Neural cell (in vitro differentiated cells): ENCODE measurements around the gene AIM2. TPM values are rescaled to one million over a fixed set of nuclear protein-coding genes. Genes with fewer than 3 reads are reported as not detected.
"Not testable (repeated sequence)": the region's sequence is repeated elsewhere in the genome, so short reads cannot be mapped to it uniquely, and the experiment has no call there.

Experiments used
- H2AFZ ChIP-seq: fragments of 200-600, 300-800 bp; sonication (generic), shearing (Covaris generic); 2 replicates; pipeline ENCODE4 v1.6.0; 2014; ENCODE audit warnings: low read depth, mild to moderate bottlenecking, antibody characterized with exemption, low read length, moderate library complexity
- H3F3A ChIP-seq: fragments of 200-600 bp; shearing (Covaris generic); 2 replicates; pipeline ENCODE4 v1.6.1; 2016; ENCODE audit warnings: mild to moderate bottlenecking, moderate library complexity, mixed read lengths, antibody characterized with exemption, low read length; ENCODE audit not compliant: insufficient read depth, poor library complexity, severe bottlenecking
- H3K27ac ChIP-seq: fragments of 200-600, 300-800 bp; sonication (generic), shearing (Covaris generic); 2 replicates; pipeline ENCODE4 v1.5.1; 2014; ENCODE audit warnings: mild to moderate bottlenecking, low read length, moderate library complexity
- H3K27me3 ChIP-seq: fragments of 300-800, 200-600 bp; sonication (generic), shearing (Covaris generic); 2 replicates; pipeline ENCODE4 v1.6.0; 2014; ENCODE audit warnings: mild to moderate bottlenecking, low read depth, low read length, moderate library complexity; ENCODE audit not compliant: insufficient read depth
- H3K36me3 ChIP-seq: fragments of 300-800, 200-600 bp; sonication (generic), shearing (Covaris generic); 2 replicates; pipeline ENCODE4 v1.5.1; 2014; ENCODE audit warnings: mild to moderate bottlenecking, antibody characterized with exemption, low read length, moderate library complexity; ENCODE audit not compliant: insufficient read depth
- H3K4me2 ChIP-seq: fragments of 300-800, 200-600 bp; sonication (generic), shearing (Covaris generic); 2 replicates; pipeline ENCODE4 v1.6.0; 2014; ENCODE audit warnings: mild to moderate bottlenecking, low read length
- H3K4me3 ChIP-seq: fragments of 300-800, 200-600 bp; sonication (generic), shearing (Covaris generic); 2 replicates; pipeline ENCODE4 v1.5.1; 2014; ENCODE audit warnings: mild to moderate bottlenecking, low read length, moderate library complexity
- H3K79me2 ChIP-seq: fragments of 200-600 bp; shearing (Covaris generic); replicated peaks from 2 replicates; pipeline ENCODE4 v1.6.0; 2014; ENCODE audit warnings: mild to moderate bottlenecking, low read length, moderate library complexity; ENCODE audit not compliant: insufficient read depth
- H3K9ac ChIP-seq: fragments of 300-800, 200-600 bp; sonication (generic), shearing (Covaris generic); 2 replicates; pipeline ENCODE4 v1.6.1; 2016; ENCODE audit warnings: mild to moderate bottlenecking, low read length, mixed read lengths
- H3K9me2 ChIP-seq: fragments of 200-600 bp; shearing (Covaris generic); 2 replicates; pipeline ENCODE4 v1.6.1; 2016; ENCODE audit warnings: mild to moderate bottlenecking, low read length, mixed read lengths; ENCODE audit not compliant: insufficient read depth
- H3K9me3 ChIP-seq: fragments of 200-600, 300-800 bp; sonication (generic), shearing (Covaris generic); 2 replicates; pipeline ENCODE4 v1.6.1; 2016; ENCODE audit warnings: mild to moderate bottlenecking, mixed run types, low read length, moderate library complexity, mixed read lengths
- H4K20me1 ChIP-seq: fragments of 200-600 bp; shearing (Covaris generic); 2 replicates; pipeline ENCODE4 v1.6.1; 2016; ENCODE audit warnings: mild to moderate bottlenecking, mixed run types; ENCODE audit not compliant: insufficient read depth
- EP300 ChIP-seq: fragments of 450-650 bp; conservative IDR thresholded peaks from 2 replicates; pipeline ENCODE4 v1.6.1; 2014; ENCODE audit warnings: antibody characterized with exemption, mild to moderate bottlenecking, moderate library complexity; ENCODE audit not compliant: poor library complexity, severe bottlenecking
- EZH2 ChIP-seq: fragments of 200-600, 300-800 bp; shearing (Covaris generic), sonication (generic); IDR thresholded peaks from 2 replicates; pipeline ENCODE4 v1.6.1; 2014; ENCODE audit warnings: antibody characterized with exemption, low read length, borderline replicate concordance, mild to moderate bottlenecking; ENCODE audit not compliant: insufficient read depth, poor library complexity, severe bottlenecking
- MXI1 ChIP-seq: fragments of 450-650 bp; conservative IDR thresholded peaks from 2 replicates; pipeline ENCODE4 v1.6.1; 2014; ENCODE audit warnings: antibody characterized with exemption, mild to moderate bottlenecking; ENCODE audit not compliant: poor library complexity, severe bottlenecking
- POLR2AphosphoS5 ChIP-seq: IDR thresholded peaks from 2 replicates; pipeline ENCODE4 v1.6.1; 2012
- RAD21 ChIP-seq: fragments of 450-650 bp; conservative IDR thresholded peaks from 2 replicates; pipeline ENCODE4 v1.6.1; 2014; ENCODE audit warnings: antibody characterized with exemption, mild to moderate bottlenecking, moderate library complexity
- REST ChIP-seq: IDR thresholded peaks from 2 replicates; pipeline ENCODE4 v1.6.1; 2012; ENCODE audit warnings: borderline replicate concordance
- SMC3 ChIP-seq: fragments of 450-650 bp; conservative IDR thresholded peaks from 2 replicates; pipeline ENCODE4 v1.6.1; 2014; ENCODE audit warnings: antibody characterized with exemption, mild to moderate bottlenecking, moderate library complexity; ENCODE audit not compliant: poor library complexity
- TAF1 ChIP-seq: IDR thresholded peaks from 2 replicates; pipeline ENCODE4 v1.6.1; 2012; ENCODE audit warnings: low read depth
- polyA plus RNA-seq: library from polyadenylated mRNA; depleted of rRNA; stranded (reverse); fragments of >200 nt; gene quantifications from 2 replicates; pipeline ENCODE4 v1.2.3, GENCODE V29; 2014
- TF ChIP-seq, protein P1 (sequence below): fragments of 450-650 bp; IDR thresholded peaks from 2 replicates; pipeline ENCODE4 v1.5.1; 2014; ENCODE audit warnings: antibody characterized with exemption, mild to moderate bottlenecking, moderate library complexity; ENCODE audit not compliant: poor library complexity, severe bottlenecking

AIM2 gene
- polyA plus RNA-seq, 1 donor from 2014 or later = 11.1 TPM

DNA sequence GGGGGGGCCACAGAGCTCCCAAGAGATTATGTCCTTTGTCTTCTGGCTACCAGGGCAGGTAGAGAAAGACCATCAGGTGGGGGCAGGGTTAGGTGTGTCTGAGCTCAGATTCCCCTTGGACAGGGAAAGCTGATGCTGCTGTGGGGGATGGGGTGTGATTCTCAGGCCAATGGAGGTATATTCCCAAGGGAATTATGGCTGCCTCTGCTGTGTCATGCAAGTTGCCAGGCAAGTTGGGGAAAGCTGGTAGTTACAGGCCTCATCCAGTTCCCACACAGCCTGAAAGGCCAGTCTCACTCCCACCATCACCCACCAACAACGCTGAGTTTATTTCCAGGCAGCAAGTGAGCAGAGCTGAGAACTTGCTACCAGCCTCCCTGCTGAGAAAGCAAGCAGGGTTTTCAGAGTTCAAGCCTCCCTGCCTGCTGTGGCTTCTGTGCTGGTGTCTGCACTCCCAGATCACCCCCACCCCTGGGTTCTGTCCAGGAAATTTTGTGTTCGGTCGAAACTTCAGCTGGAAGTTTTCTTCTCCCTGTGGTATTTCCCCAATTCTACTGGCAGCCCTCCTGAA, 45.6 kb downstream of the AIM2 start:
- TF ChIP-seq, protein P1, sequence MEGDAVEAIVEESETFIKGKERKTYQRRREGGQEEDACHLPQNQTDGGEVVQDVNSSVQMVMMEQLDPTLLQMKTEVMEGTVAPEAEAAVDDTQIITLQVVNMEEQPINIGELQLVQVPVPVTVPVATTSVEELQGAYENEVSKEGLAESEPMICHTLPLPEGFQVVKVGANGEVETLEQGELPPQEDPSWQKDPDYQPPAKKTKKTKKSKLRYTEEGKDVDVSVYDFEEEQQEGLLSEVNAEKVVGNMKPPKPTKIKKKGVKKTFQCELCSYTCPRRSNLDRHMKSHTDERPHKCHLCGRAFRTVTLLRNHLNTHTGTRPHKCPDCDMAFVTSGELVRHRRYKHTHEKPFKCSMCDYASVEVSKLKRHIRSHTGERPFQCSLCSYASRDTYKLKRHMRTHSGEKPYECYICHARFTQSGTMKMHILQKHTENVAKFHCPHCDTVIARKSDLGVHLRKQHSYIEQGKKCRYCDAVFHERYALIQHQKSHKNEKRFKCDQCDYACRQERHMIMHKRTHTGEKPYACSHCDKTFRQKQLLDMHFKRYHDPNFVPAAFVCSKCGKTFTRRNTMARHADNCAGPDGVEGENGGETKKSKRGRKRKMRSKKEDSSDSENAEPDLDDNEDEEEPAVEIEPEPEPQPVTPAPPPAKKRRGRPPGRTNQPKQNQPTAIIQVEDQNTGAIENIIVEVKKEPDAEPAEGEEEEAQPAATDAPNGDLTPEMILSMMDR = no peak
- TF ChIP-seq TAF1 (no peak), POLR2AphosphoS5 (no peak), RAD21 (no peak)
- Histone ChIP-seq H3K9me3 (no peaks in the 10 kb centered on the region), H3K9me2 (no peaks in the 10 kb centered on the region), H3K27me3 (no peaks in the 10 kb centered on the region), H4K20me1 (no peaks in the 10 kb centered on the region), H3K79me2 (no peaks in the 10 kb centered on the region), H2AFZ (no peak overlapping the region), H3K4me2 (no peak overlapping the region), H3K4me3 (no peak overlapping the region), H3K27ac (no peak overlapping the region), H3F3A (no peaks in the 10 kb centered on the region), H3K9ac (no peak overlapping the region), H3K36me3 (no peaks in the 10 kb centered on the region)

DNA sequence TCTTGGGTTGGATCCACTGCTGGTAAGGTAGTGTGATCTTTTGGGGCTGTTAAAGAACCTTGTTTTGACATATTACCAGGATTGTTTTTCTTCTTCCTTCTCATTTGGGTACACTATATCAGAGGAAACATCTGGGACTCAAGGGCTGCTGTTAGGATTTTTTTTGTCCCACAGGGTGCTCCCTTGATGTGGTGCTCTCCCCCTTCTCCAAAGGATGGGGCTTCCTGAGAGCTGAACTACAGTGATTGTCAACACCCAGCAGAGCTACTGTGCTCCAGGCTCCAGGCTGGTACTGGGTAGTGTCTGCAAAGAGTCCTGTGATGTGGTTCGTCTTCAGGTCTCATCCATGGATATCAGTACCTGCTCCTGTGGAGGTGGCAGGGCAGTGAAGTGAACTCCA, 46.3 kb downstream of the AIM2 start:
- Histone ChIP-seq H3K9me3 (no peaks in the 10 kb centered on the region), H3K9ac (no peak overlapping the region), H3K27me3 (no peaks in the 10 kb centered on the region), H3K79me2 (no peaks in the 10 kb centered on the region), H4K20me1 (no peaks in the 10 kb centered on the region), H3F3A (no peaks in the 10 kb centered on the region), H2AFZ (no peak overlapping the region), H3K4me2 (no peak overlapping the region), H3K27ac (no peak overlapping the region), H3K9me2 (no peaks in the 10 kb centered on the region), H3K36me3 (no peaks in the 10 kb centered on the region), H3K4me3 (no peak overlapping the region)
- TF ChIP-seq EP300 = no peak
- no peak for TF ChIP-seq SMC3
- no peak for TF ChIP-seq TAF1
- no peak for TF ChIP-seq REST
- TF ChIP-seq EZH2 = no peak
- no peak for TF ChIP-seq MXI1

DNA sequence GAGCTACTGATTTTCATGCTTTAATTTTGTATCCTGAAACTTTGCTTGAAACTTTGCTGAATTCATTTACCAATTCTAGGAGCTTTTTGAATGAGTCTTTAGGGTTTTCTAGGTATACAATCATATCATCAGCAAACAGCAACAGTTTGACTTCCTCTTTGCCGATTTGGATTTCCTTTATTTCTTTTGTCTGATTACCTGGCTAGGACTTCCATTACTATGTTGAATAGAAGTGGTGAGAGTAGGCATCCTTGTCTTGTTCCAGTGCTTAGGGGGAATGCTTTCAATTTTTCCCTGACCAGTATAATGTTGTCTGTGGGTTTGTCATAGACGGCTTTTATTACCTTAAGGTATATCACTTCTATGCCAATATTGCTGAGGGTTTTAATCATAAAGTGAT, 49.7 kb downstream of the AIM2 start:
- H3F3A ChIP-seq, H4K20me1 ChIP-seq, H3K79me2 ChIP-seq, H3K9me2 ChIP-seq, H3K9me3 ChIP-seq, H3K4me3 ChIP-seq, H3K27ac ChIP-seq, H3K4me2 ChIP-seq, H2AFZ ChIP-seq, H3K36me3 ChIP-seq, H3K27me3 ChIP-seq, H3K9ac ChIP-seq: not testable (repeated sequence)
